ENCODE measurements around the gene MRPL39.

Gene MRPL39

DNA sequence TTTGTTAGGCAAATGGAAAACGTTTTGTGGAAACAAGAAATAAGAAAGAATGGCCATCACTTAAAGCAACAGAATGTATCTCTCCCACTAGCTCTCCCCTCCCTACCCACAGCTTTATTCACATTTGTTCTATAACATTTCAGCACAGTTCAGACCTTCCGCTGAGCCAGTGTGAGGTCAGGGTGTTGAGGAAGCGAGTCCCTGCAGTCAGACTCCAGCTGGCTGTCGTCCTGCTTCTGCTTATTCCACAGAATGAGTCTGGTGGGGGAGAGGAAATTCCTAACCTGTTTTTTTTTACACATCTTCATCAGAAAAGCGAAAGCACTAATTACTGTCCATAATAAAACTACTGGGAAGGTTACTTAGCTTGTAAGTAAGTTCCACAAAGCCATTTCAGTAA lies 39.0 kb downstream of the MRPL39 start:
- DNase-seq (ENCODE audit: low read depth) = no peak

GRCh38 chr21:25567472-25567871 lies 39.8 kb downstream of the MRPL39 start:
- no peak for DNase-seq (ENCODE audit: low read depth)

DNA sequence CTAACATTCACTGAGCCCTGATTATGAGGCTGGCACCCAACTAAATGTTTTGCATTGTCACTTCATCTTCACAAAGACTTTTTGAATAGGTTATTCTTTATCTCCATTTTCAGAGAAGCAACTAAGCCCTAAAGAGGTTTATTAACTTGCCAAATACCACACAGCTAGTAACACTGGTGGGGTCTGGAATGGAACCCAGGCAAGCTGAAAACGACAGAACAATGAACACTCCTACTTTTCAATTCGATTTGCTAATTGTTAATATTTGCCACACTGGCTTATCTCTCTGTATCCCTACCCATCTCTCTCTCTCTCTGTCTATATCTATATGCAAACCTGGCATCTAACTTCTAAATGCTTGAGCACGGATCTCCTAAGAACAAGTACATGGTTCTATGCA lies 40.6 kb downstream of the MRPL39 start:
- no peak for DNase-seq (ENCODE audit: low read depth)

- no peak for DNase-seq (ENCODE audit: low read depth)
Observed at GRCh38 chr21:25565272-25566211, 41.7 kb downstream of the MRPL39 start.

- DNase-seq (ENCODE audit: low read depth) = no peak
Observed at GRCh38 chr21:25564349-25564948, 42.8 kb downstream of the MRPL39 start.

DNA sequence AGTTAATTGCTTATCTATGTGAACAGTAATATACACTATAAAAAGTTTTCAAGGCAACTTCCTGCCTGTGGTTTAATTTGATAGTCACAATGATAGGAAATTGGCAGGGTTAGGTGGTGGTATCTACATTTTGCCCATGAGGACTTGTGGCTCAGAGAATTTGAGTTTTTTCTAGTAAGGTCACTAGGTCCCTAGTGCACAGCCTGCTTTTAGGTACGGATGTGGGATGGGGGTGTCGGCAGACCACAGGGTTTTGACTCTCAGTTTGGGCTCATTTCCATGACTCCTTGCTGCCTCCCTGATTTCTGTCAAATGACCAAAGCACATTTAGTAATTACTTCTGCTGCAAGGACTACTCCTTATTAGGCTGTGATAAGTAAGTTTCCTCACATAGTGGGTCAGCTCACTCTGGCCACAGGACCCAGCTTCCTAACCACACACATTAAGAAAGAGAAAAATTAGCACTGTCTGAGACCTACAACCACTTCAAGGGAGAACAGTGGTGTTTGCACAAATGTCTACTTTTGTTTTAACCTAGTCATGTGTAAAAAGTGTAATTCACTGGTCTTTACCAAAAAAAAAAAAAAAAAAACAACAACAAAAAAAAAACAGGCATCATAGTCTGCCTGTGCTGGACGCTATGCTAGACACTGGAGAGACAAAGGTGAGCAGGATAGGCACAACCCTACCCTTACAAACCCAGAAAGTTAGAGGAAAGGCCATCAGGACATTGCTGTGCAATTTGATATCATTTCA lies 43.7 kb downstream of the MRPL39 start:
- no peak for DNase-seq (ENCODE audit: low read depth)

GRCh38 chr21:25562660-25563059 lies 44.6 kb downstream of the MRPL39 start:
- DNase-seq (ENCODE audit: low read depth) = no peak

GRCh38 chr21:25561668-25562641 lies 45.3 kb downstream of the MRPL39 start:
- DNase-seq (ENCODE audit: low read depth) = peak; percentile 43

GRCh38 chr21:25560891-25561290 lies 46.4 kb downstream of the MRPL39 start:
- DNase-seq (ENCODE audit: low read depth) = no peak

DNA sequence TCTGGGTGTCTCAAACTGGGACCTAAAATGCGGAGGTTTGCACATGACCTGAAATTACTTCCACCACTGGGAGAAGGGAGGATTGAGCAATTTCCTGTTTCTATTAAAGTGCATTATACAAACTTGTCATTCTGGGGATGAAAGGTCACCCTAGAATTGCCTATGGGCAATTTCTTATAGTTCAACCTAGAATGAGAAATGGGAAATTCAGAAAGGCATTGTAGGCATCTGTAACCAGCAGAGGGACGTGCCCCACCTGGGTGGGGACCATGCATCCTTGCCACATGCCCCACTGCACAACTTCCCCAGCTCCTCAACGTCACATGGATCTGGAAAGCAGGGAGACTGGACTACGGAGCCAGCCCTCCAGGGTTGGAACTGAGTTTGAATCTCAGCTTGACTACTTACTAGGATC lies 47.0 kb downstream of the MRPL39 start:
- DNase-seq (ENCODE audit: low read depth) = no peak

DNA sequence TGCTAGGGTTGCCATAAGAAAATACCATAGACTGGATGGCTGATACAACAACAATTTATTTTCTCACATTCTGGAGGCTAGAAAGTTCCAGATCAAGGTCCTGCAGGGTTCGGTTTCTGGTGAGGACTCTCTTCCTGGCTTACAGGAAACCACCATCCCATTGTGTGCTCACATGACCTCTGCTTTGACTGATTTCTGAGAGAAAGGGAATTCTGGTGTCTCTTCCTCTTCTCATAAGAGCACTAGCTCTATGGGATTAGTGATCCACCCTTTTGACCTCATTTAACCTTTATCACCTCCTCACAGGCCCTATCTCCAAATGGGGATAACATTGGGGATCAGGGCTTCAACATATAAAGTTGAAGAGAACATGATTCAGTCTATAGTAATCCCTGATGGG lies 47.5 kb downstream of the MRPL39 start:
- no peak for DNase-seq (ENCODE audit: low read depth)

DNA sequence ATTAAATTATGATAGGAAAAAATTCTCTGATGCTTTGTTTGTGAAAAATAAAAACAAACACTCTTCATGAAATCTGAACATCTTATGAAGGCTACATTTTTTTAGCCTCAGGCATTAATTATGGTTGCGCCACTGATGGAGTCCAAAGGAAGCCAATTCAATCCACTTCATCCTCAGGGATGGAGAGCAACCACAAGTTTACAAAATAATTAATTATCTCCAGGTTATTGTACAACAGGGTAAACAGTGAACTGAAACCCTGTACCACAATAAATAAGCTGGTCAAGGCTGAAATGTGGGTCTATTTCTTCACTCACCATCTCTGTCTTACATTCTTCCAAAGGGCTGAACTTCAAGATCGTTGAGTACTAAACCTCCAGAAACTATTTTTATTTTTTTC lies 49.2 kb downstream of the MRPL39 start:
- no peak for DNase-seq (ENCODE audit: low read depth)

GRCh38 chr21:25557180-25557579 lies 50.1 kb downstream of the MRPL39 start:
- DNase-seq (ENCODE audit: low read depth) = no peak

DNA sequence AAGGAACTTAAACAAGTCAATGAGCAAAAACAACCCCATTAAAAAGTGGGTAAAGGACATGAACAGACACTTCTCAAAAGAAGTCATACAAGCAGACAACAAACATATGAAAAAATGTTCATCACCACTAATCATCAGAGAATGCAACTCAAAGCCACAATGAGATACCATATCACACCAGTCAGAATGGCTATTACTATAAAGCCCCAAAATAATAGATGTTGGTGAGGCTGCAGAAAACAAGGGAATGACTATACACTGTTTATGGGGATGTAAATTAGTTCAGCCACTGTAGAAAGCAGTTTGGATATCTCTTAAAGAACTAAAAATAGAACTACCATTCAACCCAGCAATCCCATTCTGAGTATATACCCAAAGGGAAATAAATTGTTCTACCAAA lies 51.2 kb downstream of the MRPL39 start:
- no peak for DNase-seq (ENCODE audit: low read depth)

- DNase-seq (ENCODE audit: low read depth) = no peak
Observed at GRCh38 chr21:25555492-25555891, 51.8 kb downstream of the MRPL39 start.

DNA sequence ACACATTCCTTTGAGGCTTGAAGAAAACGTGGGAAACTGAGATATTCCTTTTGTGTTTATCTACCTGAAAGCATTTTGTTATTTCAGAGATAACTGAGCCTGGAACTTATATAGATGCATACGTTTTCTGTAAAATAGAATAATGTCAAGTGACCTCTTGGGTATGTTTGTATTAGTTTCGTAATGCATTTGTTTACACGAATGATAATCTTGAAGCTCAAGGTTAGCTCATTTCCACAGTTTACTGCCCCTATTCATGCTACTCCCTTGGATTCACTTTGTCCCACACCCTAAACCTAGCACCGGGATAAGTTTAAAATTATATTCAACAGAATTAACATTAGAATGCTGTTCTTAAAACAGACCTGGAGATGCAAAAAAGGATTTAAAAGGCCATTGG lies 54.4 kb downstream of the MRPL39 start:
- DNase-seq (ENCODE audit: low read depth) = no peak

DNA sequence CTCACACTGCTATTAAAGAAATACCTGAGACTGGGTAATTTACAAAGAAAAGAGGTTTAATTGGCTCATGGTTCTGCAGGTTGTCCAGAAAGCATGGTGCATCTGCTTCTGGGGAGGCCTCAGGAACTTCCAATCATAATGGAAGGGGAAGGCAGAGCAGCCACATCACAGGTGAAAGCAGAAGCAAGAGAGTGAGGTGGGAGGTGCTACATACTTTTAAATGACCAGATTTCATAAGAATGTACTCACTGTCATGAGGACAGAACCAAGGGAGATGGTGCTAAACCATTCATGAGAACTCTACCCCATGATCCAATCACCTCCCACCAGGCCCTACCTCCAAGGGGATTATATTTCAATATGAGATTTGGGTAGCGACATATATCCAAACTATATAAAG lies 55.7 kb downstream of the MRPL39 start:
- no peak for DNase-seq (ENCODE audit: low read depth)

GRCh38 chr21:25550352-25551120 lies 56.7 kb downstream of the MRPL39 start:
- DNase-seq (ENCODE audit: low read depth) = no peak

DNA sequence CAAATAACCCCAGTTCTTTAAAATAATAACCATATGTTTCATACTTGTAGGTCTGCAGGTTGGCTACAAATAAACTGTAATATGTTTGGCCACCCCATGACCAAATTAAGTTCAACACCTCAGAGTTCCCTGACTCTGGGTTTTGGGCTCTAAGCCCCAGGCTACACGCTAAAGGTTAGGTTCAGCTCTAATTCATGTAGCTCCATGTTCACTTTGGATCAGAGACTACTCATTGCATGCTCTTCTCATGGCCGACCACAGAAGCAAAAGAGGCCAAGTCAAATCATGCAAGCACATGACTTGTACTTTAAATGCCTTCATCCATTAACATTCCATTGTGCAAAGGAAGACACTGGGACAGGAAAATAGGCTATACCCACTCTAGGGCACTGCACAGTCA lies 66.2 kb downstream of the MRPL39 start:
- DNase-seq (ENCODE audit: low read depth) = no peak

- DNase-seq (ENCODE audit: low read depth) = no peak
Observed at GRCh38 chr21:25539606-25540005, 67.7 kb downstream of the MRPL39 start.

GRCh38 chr21:25537174-25537573 lies 70.1 kb downstream of the MRPL39 start:
- DNase-seq (ENCODE audit: low read depth) = no peak
